B cell (primary cell): ENCODE data around the gene SPIB. TPM values are rescaled to one million over a fixed set of nuclear protein-coding genes. Genes with fewer than 3 reads are reported as not detected.

Experiments
- ATAC-seq: fragments of 200-7000 bp; cut with Tn5 transposase; one replicate; pipeline ENCODE4 v1.10.0; 2021; ENCODE audit warnings: low read depth, mild to moderate bottlenecking, moderate number of reproducible peaks, moderate library complexity
- CTCF ChIA-PET: fragments of 350-600 bp; sonication (Branson Sonifier 250); formaldehyde crosslinking; loops from one replicate; lab custom pipeline; 2021; ENCODE audit warnings: antibody characterized with exemption, inconsistent platforms; lab: Charles Lee
- POLR2A ChIA-PET: fragments of 350-600 bp; sonication (Branson Sonifier 250); formaldehyde crosslinking; loops from one replicate; lab custom pipeline; 2021; ENCODE audit warnings: antibody characterized with exemption; lab: Charles Lee
- DNase-seq: peaks from one replicate; pipeline ENCODE4 v3.0.0; 2013
- H2AFZ ChIP-seq: 2 replicates; pipeline ENCODE4 v1.6.1; 2012; ENCODE audit warnings: mild to moderate bottlenecking, low read depth, low read length; ENCODE audit not compliant: insufficient read depth, poor library complexity, severe bottlenecking
- H3K27ac ChIP-seq, 2 donors: 1 replicate in 1 of 2; 2 replicates in 1 of 2; pipeline ENCODE4 v1.5.1; 2012 to 2013; ENCODE audit warnings: low read length in 2 of 2, mild to moderate bottlenecking in 2 of 2, moderate library complexity in 1 of 2
- H3K27me3 ChIP-seq, 4 experiments: fragments of 200-600 bp in 1 of 4; sonication (generic) in 1 of 4; replicated peaks in 1 of 4; 1 replicate in 2 of 4; 2 replicates in 2 of 4; pipeline versions ENCODE4 v1.6.1 to v1.7.0; 2013 to 2016; ENCODE audit warnings: low read length in 3 of 4, mild to moderate bottlenecking in 2 of 4, mixed read lengths in 1 of 4, moderate library complexity in 1 of 4; ENCODE audit not compliant: insufficient read depth in 4 of 4, control insufficient read depth in 3 of 4; ENCODE audit errors: control extremely low read depth in 1 of 4
- H3K36me3 ChIP-seq, 2 experiments: replicated peaks in 1 of 2; 1 replicate in 1 of 2; 2 replicates in 1 of 2; pipeline versions ENCODE4 v1.6.1 to v1.7.1; 2013; ENCODE audit warnings: low read length in 1 of 2; ENCODE audit not compliant: insufficient read depth in 2 of 2, control insufficient read depth in 1 of 2; ENCODE audit errors: control extremely low read depth in 1 of 2, extremely low read depth in 1 of 2
- H3K4me1 ChIP-seq, 2 donors: fragments of 200-600 bp in 1 of 2; sonication (generic) in 1 of 2; 1 replicate in 1 of 2; 2 replicates in 1 of 2; pipeline versions ENCODE4 v1.5.1 to v1.6.1; 2013 to 2017; ENCODE audit warnings: low read length in 2 of 2; ENCODE audit not compliant: control insufficient read depth in 2 of 2, insufficient read depth in 2 of 2
- H3K4me2 ChIP-seq: replicated peaks from 2 replicates; pipeline ENCODE3; 2012; ENCODE audit warnings: mild to moderate bottlenecking, low read depth, low read length; ENCODE audit not compliant: poor library complexity, severe bottlenecking
- H3K4me3 ChIP-seq, 5 experiments: fragments of 200-600 bp in 1 of 5; sonication (generic) in 1 of 5; 1 replicate in 3 of 5; 2 replicates in 2 of 5; pipeline versions ENCODE4 v1.5.1 to v1.7.0; 2011 to 2016; ENCODE audit warnings: low read length in 4 of 5, mild to moderate bottlenecking in 4 of 5, low read depth in 2 of 5, control low read depth in 1 of 5, moderate library complexity in 1 of 5; ENCODE audit not compliant: insufficient read depth in 1 of 5; ENCODE audit errors: control extremely low read depth in 1 of 5, extremely low read depth in 1 of 5
- H3K79me2 ChIP-seq: fragments of 200-600 bp; sonication (generic); one replicate; pipeline ENCODE4 v1.6.0; 2016; ENCODE audit warnings: low read length; ENCODE audit not compliant: control insufficient read depth, insufficient read depth
- H3K9ac ChIP-seq: fragments of 200-600 bp; sonication (generic); 2 replicates; pipeline ENCODE4 v1.6.1; 2017; ENCODE audit warnings: mild to moderate bottlenecking, low read length, moderate library complexity
- H3K9me3 ChIP-seq, 3 donors: one replicate each; pipeline versions ENCODE4 v1.6.1 to v1.7.1; 2013; ENCODE audit warnings: low read length in 2 of 3; ENCODE audit not compliant: control insufficient read depth in 2 of 3, insufficient read depth in 1 of 3; ENCODE audit errors: control extremely low read depth in 1 of 3
- H4K20me1 ChIP-seq: 2 replicates; pipeline ENCODE4 v1.6.0; 2012; ENCODE audit warnings: mild to moderate bottlenecking, low read length; ENCODE audit not compliant: insufficient read depth, control insufficient read depth, poor library complexity, severe bottlenecking
- H3K27ac Mint-ChIP-seq: one replicate; pipeline ENCODE4 v1.8.0; 2021; ENCODE audit warnings: mixed read lengths
- H3K27me3 Mint-ChIP-seq: one replicate; pipeline ENCODE4 v1.8.0; 2021; ENCODE audit warnings: mixed read lengths
- H3K4me1 Mint-ChIP-seq: one replicate; pipeline ENCODE4 v1.8.0; 2021; ENCODE audit warnings: mixed read lengths
- H3K4me3 Mint-ChIP-seq: one replicate; pipeline ENCODE4 v1.8.0; 2021; ENCODE audit warnings: mixed read lengths
- H3K9me3 Mint-ChIP-seq: one replicate; pipeline ENCODE4 v1.8.0; 2022; ENCODE audit warnings: mixed read lengths; ENCODE audit not compliant: insufficient read depth
- EZH2 ChIP-seq: IDR thresholded peaks from 2 replicates; pipeline ENCODE4 v1.6.1; 2012; ENCODE audit warnings: borderline replicate concordance, low read depth, mild to moderate bottlenecking, moderate library complexity, low read length; ENCODE audit not compliant: insufficient read depth, poor library complexity, severe bottlenecking
- WGBS: methylation state at CpG from one replicate; pipeline ENCODE4 v1.1.5; 2013; ENCODE audit warnings: missing lambda C conversion rate; ENCODE audit not compliant: insufficient coverage; 5-methylcytosine and 5-hydroxymethylcytosine counted together
- intact Hi-C: fragments of 100-400 bp; cut with micrococcal nuclease; formaldehyde crosslinking; loops from one replicate; pipeline ENCODE4 v1.10.0; 2022
- polyA plus RNA-seq: library from polyadenylated mRNA; depleted of rRNA; stranded (reverse); fragments of >200 nt; gene quantifications from 2 replicates; pipeline ENCODE4 v1.2.3, GENCODE V29; 2012
- total RNA-seq, 2 donors: library from RNA; stranded (reverse); fragments of 120-200 nt in 1 of 2; gene quantifications; 1 replicate in 1 of 2; 2 replicates in 1 of 2; pipeline versions ENCODE4 v1.2.3 to v1.2.4, GENCODE V29; 2013 to 2022
- TF ChIP-seq, protein P1 (sequence below): fragments of 200-600 bp; IDR thresholded peaks from one replicate; pipeline ENCODE4 v1.8.0; 2022; ENCODE audit warnings: antibody characterized with exemption, mild to moderate bottlenecking

SPIB gene
- total and polyA plus RNA-seq, 2 donors (not counting 1 experiment from before 2014, with no cell fraction given) = 183 to 205 TPM

DNA sequence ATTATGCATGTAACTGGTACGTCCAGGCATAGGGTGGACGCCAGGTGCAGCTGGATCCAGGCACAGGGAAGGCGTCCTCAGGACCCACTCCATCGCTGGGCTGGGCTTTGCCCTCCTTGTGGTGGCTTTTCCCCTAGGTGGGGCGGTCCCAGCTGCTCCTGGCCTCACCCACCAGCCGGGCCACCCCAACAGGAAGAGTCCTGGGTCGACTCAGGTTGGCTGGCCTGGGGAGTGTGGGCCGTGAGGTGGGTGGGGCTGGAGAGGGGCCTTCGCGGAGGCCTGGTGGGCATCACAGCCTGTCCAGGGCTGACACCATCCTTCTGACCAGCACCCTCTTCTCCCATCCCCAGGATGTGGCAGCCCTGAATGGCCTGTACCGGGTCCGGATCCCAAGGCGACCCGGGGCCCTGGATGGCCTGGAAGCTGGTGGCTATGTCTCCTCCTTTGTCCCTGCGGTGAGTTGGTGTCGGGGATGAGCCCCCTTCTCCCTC, 61.1 kb downstream of the SPIB start:
- no peaks in the 10 kb centered on the region for H3K27me3 Mint-ChIP-seq
- no peak overlapping the region for H3K9ac ChIP-seq
- no peak overlapping the region for H3K27ac ChIP-seq
- intact Hi-C loops = no loop called here
- H3K4me3 Mint-ChIP-seq = no peak overlapping the region
- ATAC-seq (no peak), DNase-seq (no peak)
- H3K79me2 ChIP-seq = peaks cover 45% of the 10 kb centered on the region
- CTCF ChIA-PET = interaction anchor here (1.1 kb wide), 1 partner anchor 140 kb away, joined by 3 read pairs; no protein-coding TSS in a partner anchor
- no peaks in the 10 kb centered on the region for H3K27me3 ChIP-seq
- POLR2A ChIA-PET = no interaction called here
- peaks cover 29% of the 10 kb centered on the region for H3K4me1 Mint-ChIP-seq
- peaks cover 49% of the 10 kb centered on the region for H4K20me1 ChIP-seq
- H3K4me3 ChIP-seq = no peak overlapping the region
- no peak overlapping the region for H3K27ac Mint-ChIP-seq
- peaks cover 0 to 11% (median 0%) of the 10 kb centered on the region in 3 donors for H3K9me3 ChIP-seq
- peaks cover 14 to 23% of the 10 kb centered on the region in 2 donors for H3K4me1 ChIP-seq
- no peak overlapping the region for H2AFZ ChIP-seq
- 98% methylated on average over 12 of the region's 16 CpGs for WGBS
- no peaks in the 10 kb centered on the region for H3K9me3 Mint-ChIP-seq
- TF ChIP-seq, protein P1, sequence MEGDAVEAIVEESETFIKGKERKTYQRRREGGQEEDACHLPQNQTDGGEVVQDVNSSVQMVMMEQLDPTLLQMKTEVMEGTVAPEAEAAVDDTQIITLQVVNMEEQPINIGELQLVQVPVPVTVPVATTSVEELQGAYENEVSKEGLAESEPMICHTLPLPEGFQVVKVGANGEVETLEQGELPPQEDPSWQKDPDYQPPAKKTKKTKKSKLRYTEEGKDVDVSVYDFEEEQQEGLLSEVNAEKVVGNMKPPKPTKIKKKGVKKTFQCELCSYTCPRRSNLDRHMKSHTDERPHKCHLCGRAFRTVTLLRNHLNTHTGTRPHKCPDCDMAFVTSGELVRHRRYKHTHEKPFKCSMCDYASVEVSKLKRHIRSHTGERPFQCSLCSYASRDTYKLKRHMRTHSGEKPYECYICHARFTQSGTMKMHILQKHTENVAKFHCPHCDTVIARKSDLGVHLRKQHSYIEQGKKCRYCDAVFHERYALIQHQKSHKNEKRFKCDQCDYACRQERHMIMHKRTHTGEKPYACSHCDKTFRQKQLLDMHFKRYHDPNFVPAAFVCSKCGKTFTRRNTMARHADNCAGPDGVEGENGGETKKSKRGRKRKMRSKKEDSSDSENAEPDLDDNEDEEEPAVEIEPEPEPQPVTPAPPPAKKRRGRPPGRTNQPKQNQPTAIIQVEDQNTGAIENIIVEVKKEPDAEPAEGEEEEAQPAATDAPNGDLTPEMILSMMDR = no peak
- TF ChIP-seq EZH2 = no peak
- H3K36me3 ChIP-seq = peaks cover 0 to 50% of the 10 kb centered on the region in 2 experiments
- no peak overlapping the region for H3K4me2 ChIP-seq

DNA sequence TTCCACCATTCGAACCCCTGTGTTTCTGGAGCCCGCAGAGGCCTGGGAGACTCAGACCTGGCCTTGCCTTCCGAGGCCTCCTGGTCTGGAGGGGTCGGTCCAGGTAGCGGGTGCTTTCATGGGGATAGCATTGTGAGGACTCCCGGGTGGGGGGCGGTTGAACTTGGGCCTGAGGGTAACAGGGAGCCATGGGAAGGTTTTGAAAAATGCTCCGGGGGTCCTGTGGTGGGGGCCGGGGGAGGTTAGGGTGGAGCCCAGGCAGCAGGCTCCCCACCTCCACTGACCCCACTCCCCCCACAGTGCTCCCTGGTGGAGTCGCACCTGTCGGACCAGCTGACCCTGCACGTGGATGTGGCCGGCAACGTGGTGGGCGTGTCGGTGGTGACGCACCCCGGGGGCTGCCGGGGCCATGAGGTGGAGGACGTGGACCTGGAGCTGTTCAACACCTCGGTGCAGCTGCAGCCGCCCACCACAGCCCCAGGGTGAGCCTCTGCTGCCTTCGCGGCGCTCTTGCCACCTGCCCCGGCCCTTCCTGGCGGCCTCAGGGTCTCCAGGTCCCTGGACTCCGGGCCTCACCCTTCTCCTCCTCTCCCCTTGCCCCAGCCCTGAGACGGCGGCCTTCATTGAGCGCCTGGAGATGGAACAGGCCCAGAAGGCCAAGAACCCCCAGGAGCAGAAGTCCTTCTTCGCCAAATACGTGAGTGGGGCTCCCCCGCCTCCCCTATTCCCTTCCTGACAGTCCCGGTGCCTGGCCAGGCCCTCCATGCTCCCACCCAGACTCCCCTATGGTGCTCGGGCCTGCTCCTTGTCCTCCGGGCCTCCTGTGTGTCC, 61.8 kb downstream of the SPIB start:
- TF ChIP-seq, protein P1 = no peak
- no peak for TF ChIP-seq EZH2
- Histone ChIP-seq H3K27me3 (no peaks in the 10 kb centered on the region), H3K79me2 (peaks cover 45% of the 10 kb centered on the region), H4K20me1 (peaks cover 52% of the 10 kb centered on the region), H3K9me3 (peaks cover 0 to 7% (median 0%) of the 10 kb centered on the region in 3 donors), H3K9ac (no peak overlapping the region), H3K4me1 (peaks cover 14 to 23% of the 10 kb centered on the region in 2 donors), H2AFZ (no peak overlapping the region), H3K36me3 (peaks cover 0 to 53% of the 10 kb centered on the region in 2 experiments), H3K27ac (no peak overlapping the region), H3K4me2 (no peak overlapping the region), H3K4me3 (no peak overlapping the region)
- POLR2A ChIA-PET = no interaction called here
- DNase-seq (no peak), ATAC-seq (no peak)
- Mint-ChIP-seq H3K4me1 (peaks cover 26% of the 10 kb centered on the region), H3K27me3 (no peaks in the 10 kb centered on the region), H3K9me3 (no peaks in the 10 kb centered on the region), H3K27ac (no peak overlapping the region), H3K4me3 (no peak overlapping the region)
- CTCF ChIA-PET = no interaction called here
- intact Hi-C loops = no loop called here
- 92% methylated on average over 31 of the region's 37 CpGs for WGBS
